ENCODE data around the gene LAMA3. TPM values are rescaled to one million over a fixed set of nuclear protein-coding genes. Genes with fewer than 3 reads are reported as not detected.

LAMA3 gene
- total and polyA plus RNA-seq, 2 of the 13 experiments (the other 11 are each of a cell fraction or from before 2014, with no cell fraction given): 0.45 to 2.2 TPM

GRCh38 chr18:23812546-23813440, 123.5 kb downstream of the LAMA3 start:
- BruUV-seq (replicated peaks): no TSS peak
- Histone ChIP-seq H3K27me3 (ENCODE audit: control insufficient read depth in 1 of 2, insufficient read depth in 2 of 2, low read length in 2 of 2) (peaks cover 0 to 5% of the 10 kb centered on the region in 2 experiments; a peak in 3 of 5 replicates), H3K27ac (ENCODE audit: extremely low read length, insufficient read depth, low read length) (no peak overlapping the region), H3K9ac (ENCODE audit: insufficient read depth, low read depth, low read length) (no peak overlapping the region), H3K4me2 (ENCODE audit: low read depth, low read length) (no peak overlapping the region), H3K4me1 (ENCODE audit: insufficient read depth, low read length) (no peaks in the 10 kb centered on the region), H3K36me3 (replicated peaks in 1 of 2; ENCODE audit: control insufficient read depth in 1 of 2, insufficient read depth in 2 of 2, low read length in 2 of 2) (no peaks in the 10 kb centered on the region), H3K79me2 (ENCODE audit: insufficient read depth, low read length) (no peaks in the 10 kb centered on the region), H2AFZ (ENCODE audit: low read length) (no peak overlapping the region), H4K20me1 (ENCODE audit: insufficient read depth, low read length) (no peaks in the 10 kb centered on the region), H3K4me3 (replicated peaks in 1 of 3; ENCODE audit: insufficient read depth in 1 of 3, low read depth in 2 of 3, low read length in 3 of 3) (no peak overlapping the region), H3K9me3 (ENCODE audit: low read length) (no peaks in the 10 kb centered on the region)
- intact Hi-C loops (cut with micrococcal nuclease; ENCODE audit: unreplicated experiment) (loop anchor here (1.0 to 5.0 kb wide), 3 partner anchors 106 to 315 kb away; no protein-coding TSS in a partner anchor), in situ Hi-C loops (cut with HindIII; ENCODE audit: extremely low pct_ligation_motif_present, low pct_unique_long_range_greater_than_20kb) (loop anchor here (5.0 kb wide), 1 partner anchor 190 kb away; no protein-coding TSS in a partner anchor)
- ChIA-PET CTCF (ENCODE audit: low intra/inter-chr PET ratio, low total read pairs) (interaction anchor here (0.8 to 1.7 kb wide), 4 partner anchors 191 to 314 kb away, joined by 4 to 6 read pairs (median 6); no protein-coding TSS in a partner anchor), POLR2A (no interaction called here)
- ATAC-seq (no peak), FAIRE-seq (no peak), DNase-seq (ENCODE audit: low spot score) (no peak)
- peak; percentile 47 for TF ChIP-seq STAG1 (CRISPR knock-in tag; IDR thresholded peaks at IDR 0.05)
- TF ChIP-seq ZNF740 (CRISPR knock-in tag; IDR thresholded peaks at IDR 0.05): no peak
- TF ChIP-seq CTCF (CRISPR knock-in tag; IDR thresholded peaks at IDR 0.05): peak; percentile 35; the same call in 1 of the 2 replicates
- no peak for TF ChIP-seq ZNF709 (CRISPR knock-in tag; IDR thresholded peaks at IDR 0.05)
- no peak for TF ChIP-seq NR0B2 (CRISPR knock-in tag; IDR thresholded peaks at IDR 0.05)
- TF ChIP-seq ZSCAN30 (CRISPR knock-in tag; IDR thresholded peaks at IDR 0.05): no peak
- TF ChIP-seq ZNF772 (CRISPR knock-in tag; IDR thresholded peaks at IDR 0.05): no peak
- WGBS (ENCODE audit: low lambda C conversion rate): 20% methylated on average over 4 of the region's 4 CpGs
